ENCODE data around the gene RHOG. TPM values are rescaled to one million over a fixed set of nuclear protein-coding genes. Genes with fewer than 3 reads are reported as not detected.
A peak's percentile ranks its signal among the peaks of the same experiment; 100 is the strongest.

RHOG gene
- total and polyA plus RNA-seq, 5 donors from 2014 or later = 173 to 276 (median 234) TPM

DNA sequence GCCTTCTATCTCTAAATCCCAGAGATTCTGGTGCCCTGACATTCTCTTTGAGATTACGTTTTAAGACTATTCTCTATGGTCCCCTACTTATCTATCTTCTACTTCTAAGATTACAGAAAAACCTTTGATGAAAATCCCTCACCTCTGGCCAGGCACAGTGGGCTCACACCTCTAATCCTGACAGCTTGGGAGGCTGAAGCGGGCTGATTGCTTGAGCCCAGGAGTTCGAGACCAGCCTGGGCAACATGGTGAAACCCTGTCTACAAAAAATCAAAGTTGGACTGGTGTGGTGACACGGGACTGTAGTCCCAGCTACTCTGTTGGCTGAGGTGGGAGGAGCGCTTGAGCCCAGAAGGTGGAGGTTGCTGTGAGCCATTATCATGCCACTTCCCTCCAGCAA is 57.8 kb downstream of the RHOG start:
- Histone ChIP-seq H3K4me3 (ENCODE audit: low read depth, low read length) (peak overlapping the region; percentile 19), H3K4me1 (ENCODE audit: control insufficient read depth, insufficient read depth, low read length, poor library complexity, severe bottlenecking) (peaks cover 63% of the 10 kb centered on the region), H3K9me3 (ENCODE audit: control insufficient read depth in 2 of 2, low read length in 2 of 2) (no peaks in the 10 kb centered on the region), H3K36me3 (ENCODE audit: control insufficient read depth, insufficient read depth, low read length) (peaks cover 41% of the 10 kb centered on the region), H3K27me3 (ENCODE audit: control insufficient read depth, insufficient read depth, low read length) (no peaks in the 10 kb centered on the region), H3K27ac (ENCODE audit: insufficient read depth, low read length, poor library complexity, severe bottlenecking) (no peak overlapping the region)
- Mint-ChIP-seq H3K36me3 (peaks cover 35% of the 10 kb centered on the region), H3K27me3 (no peaks in the 10 kb centered on the region), H3K4me1 (peaks cover 37 to 65% (median 54%) of the 10 kb centered on the region in 4 donors), H3K4me3 (peak overlapping the region in 2 of 4 donors; percentile 16 to 19), H3K27ac (peak overlapping the region in 2 of 3 donors; percentile 78 to 84), H3K9me3 (no peaks in the 10 kb centered on the region)
- DNase-seq (no peak), ATAC-seq (ENCODE audit: low read depth in 2 of 2) (no peak)

DNA sequence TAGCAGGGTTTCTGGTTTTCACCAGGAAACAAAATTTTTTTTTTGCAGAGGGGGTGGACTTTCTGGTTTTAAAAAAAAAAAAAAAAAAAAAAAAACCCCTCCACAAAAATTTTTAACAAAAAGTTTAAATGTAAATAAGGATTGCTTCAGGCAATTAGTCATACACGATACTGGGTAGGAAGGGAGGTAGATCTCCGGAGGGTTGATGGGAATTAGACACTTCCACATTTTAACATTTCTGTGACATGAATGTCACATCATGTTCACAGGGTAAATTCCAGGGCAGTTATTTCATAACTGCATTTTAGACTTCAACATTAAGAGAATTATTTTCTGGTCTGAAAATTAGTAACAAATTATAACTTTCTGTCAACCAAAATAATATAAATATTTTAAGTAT is 59.3 kb downstream of the RHOG start:
- peak overlapping the region; percentile 19 for H3K4me3 ChIP-seq (ENCODE audit: low read depth, low read length)
- DNase-seq (no peak), ATAC-seq (ENCODE audit: low read depth in 2 of 2) (no peak)
- H3K27me3 ChIP-seq (ENCODE audit: control insufficient read depth, insufficient read depth, low read length) = no peaks in the 10 kb centered on the region
- Mint-ChIP-seq H3K27me3 (no peaks in the 10 kb centered on the region), H3K36me3 (peaks cover 37% of the 10 kb centered on the region), H3K4me1 (peaks cover 34 to 50% (median 41%) of the 10 kb centered on the region in 4 donors), H3K9me3 (no peaks in the 10 kb centered on the region), H3K27ac (peak overlapping the region in 2 of 3 donors; percentile 32 to 84), H3K4me3 (peak overlapping the region in 1 of 4 donors; percentile 15)
- H3K27ac ChIP-seq (ENCODE audit: insufficient read depth, low read length, poor library complexity, severe bottlenecking) = peak overlapping the region; percentile 14
- no peaks in the 10 kb centered on the region for H3K9me3 ChIP-seq (ENCODE audit: control insufficient read depth in 2 of 2, low read length in 2 of 2)
- H3K36me3 ChIP-seq (ENCODE audit: control insufficient read depth, insufficient read depth, low read length) = peaks cover 46% of the 10 kb centered on the region
- peaks cover 51% of the 10 kb centered on the region for H3K4me1 ChIP-seq (ENCODE audit: control insufficient read depth, insufficient read depth, low read length, poor library complexity, severe bottlenecking)

Other genes with a start within 250 kb of the RHOG start
- gene ART5, start 199.0 kb downstream of the RHOG start, total RNA-seq = not detected
- not detected for gene ART5, start 199.0 kb downstream of the RHOG start, polyA plus RNA-seq
- not detected for gene ART1, start 195.8 kb downstream of the RHOG start, total RNA-seq
- gene ART1, start 195.8 kb downstream of the RHOG start, polyA plus RNA-seq = not detected
- 1.4 TPM for gene CHRNA10, start 169.6 kb downstream of the RHOG start, total RNA-seq
- under 1 TPM in 2 of 4 donors, not detected in 2; 0.21 to 0.40 TPM for gene CHRNA10, start 169.6 kb downstream of the RHOG start, polyA plus RNA-seq
- gene NUP98, start 43.4 kb downstream of the RHOG start, total RNA-seq = 131 TPM
- gene NUP98, start 43.4 kb downstream of the RHOG start, polyA plus RNA-seq = 10 to 100 TPM; 28.0 to 48.7 (median 44.6) TPM
- gene PGAP2, start 32.4 kb downstream of the RHOG start, total RNA-seq = 11.6 TPM
- gene PGAP2, start 32.4 kb downstream of the RHOG start, polyA plus RNA-seq = 10 to 100 TPM; 11.4 to 16.7 (median 14.0) TPM
- 134 TPM for gene STIM1, start 14.7 kb upstream of the RHOG start, total RNA-seq
- gene STIM1, start 14.7 kb upstream of the RHOG start, polyA plus RNA-seq = 10 to 100 TPM; 25.7 to 30.6 (median 29.7) TPM